IPS-11a (cell line): ENCODE measurements around the gene TMEM132D.

Source experiments
- H3K4me3 ChIP-seq: one replicate; pipeline ENCODE4 v1.5.1; 2013; ENCODE audit warnings: low read depth, low read length, control low read depth

TMEM132D gene

GRCh38 chr12:129750421-129750820 is 153.4 kb downstream of the TMEM132D start:
- no peak overlapping the region for H3K4me3 ChIP-seq

- H3K4me3 ChIP-seq, result no peak overlapping the region
Measured at GRCh38 chr12:129746318-129746717, 157.5 kb downstream of the TMEM132D start.

- no peak overlapping the region for H3K4me3 ChIP-seq
Measured at GRCh38 chr12:129729170-129729569, 174.7 kb downstream of the TMEM132D start.

GRCh38 chr12:129727100-129727499 is 176.7 kb downstream of the TMEM132D start:
- no peak overlapping the region for H3K4me3 ChIP-seq

GRCh38 chr12:129723260-129723659 is 180.6 kb downstream of the TMEM132D start:
- H3K4me3 ChIP-seq, result no peak overlapping the region

GRCh38 chr12:129720618-129721017 is 183.2 kb downstream of the TMEM132D start:
- no peak overlapping the region for H3K4me3 ChIP-seq

GRCh38 chr12:129719416-129719815 is 184.4 kb downstream of the TMEM132D start:
- H3K4me3 ChIP-seq, result no peak overlapping the region

- H3K4me3 ChIP-seq, result no peak overlapping the region
Measured at GRCh38 chr12:129717438-129717837, 186.4 kb downstream of the TMEM132D start.

GRCh38 chr12:129716825-129717224 is 187.0 kb downstream of the TMEM132D start:
- no peak overlapping the region for H3K4me3 ChIP-seq

- H3K4me3 ChIP-seq, result no peak overlapping the region
Measured at GRCh38 chr12:129706716-129707115, 197.1 kb downstream of the TMEM132D start.

GRCh38 chr12:129704232-129704830 is 199.5 kb downstream of the TMEM132D start:
- H3K4me3 ChIP-seq, result no peak overlapping the region

- no peak overlapping the region for H3K4me3 ChIP-seq
Measured at GRCh38 chr12:129701631-129702101, 202.2 kb downstream of the TMEM132D start.

GRCh38 chr12:129700036-129700435 is 203.8 kb downstream of the TMEM132D start:
- H3K4me3 ChIP-seq, result no peak overlapping the region

GRCh38 chr12:129696926-129697325 is 206.9 kb downstream of the TMEM132D start:
- no peak overlapping the region for H3K4me3 ChIP-seq

GRCh38 chr12:129696405-129696804 is 207.4 kb downstream of the TMEM132D start:
- H3K4me3 ChIP-seq, result no peak overlapping the region

GRCh38 chr12:129693731-129694130 is 210.1 kb downstream of the TMEM132D start:
- no peak overlapping the region for H3K4me3 ChIP-seq

- no peak overlapping the region for H3K4me3 ChIP-seq
Measured at GRCh38 chr12:129687731-129688130, 216.1 kb downstream of the TMEM132D start.

- H3K4me3 ChIP-seq, result no peak overlapping the region
Measured at GRCh38 chr12:129681830-129682229, 222.0 kb downstream of the TMEM132D start.

- H3K4me3 ChIP-seq, result no peak overlapping the region
Measured at GRCh38 chr12:129681151-129681550, 222.7 kb downstream of the TMEM132D start.

GRCh38 chr12:129676411-129676810 is 227.4 kb downstream of the TMEM132D start:
- H3K4me3 ChIP-seq, result no peak overlapping the region

- H3K4me3 ChIP-seq, result no peak overlapping the region
Measured at GRCh38 chr12:129675947-129676346, 227.9 kb downstream of the TMEM132D start.

GRCh38 chr12:129675496-129675895 is 228.3 kb downstream of the TMEM132D start:
- no peak overlapping the region for H3K4me3 ChIP-seq

- no peak overlapping the region for H3K4me3 ChIP-seq
Measured at GRCh38 chr12:129673806-129674205, 230.0 kb downstream of the TMEM132D start.
